PC-3 (cell line): ENCODE measurements around the gene GPD2.

ENCODE experiments used
- CTCF ChIP-seq: fragments of 300-600 bp; sonication (generic); conservative IDR thresholded peaks from 2 replicates; pipeline ENCODE4 v1.5.1; 2017; ENCODE audit warnings: antibody characterized with exemption, low read depth, mild to moderate bottlenecking, low read length
- EZH2 ChIP-seq: fragments of 300-600 bp; sonication (generic); IDR thresholded peaks from one replicate; pipeline ENCODE4 v1.6.1; 2017; ENCODE audit warnings: antibody characterized with exemption, mild to moderate bottlenecking, low read length; ENCODE audit not compliant: unreplicated experiment

GRCh38 chr2:156592809-156593593 lies 156.8 kb downstream of the GPD2 start:
- TF ChIP-seq CTCF (no peak), EZH2 (no peak)
